RWPE1 (cell line): ENCODE results near the gene KCNQ1.

Experiments
- CTCF ChIA-PET: fragments of 350-600 bp; sonication (Branson Sonifier 250); formaldehyde crosslinking; extraction: SDS; loops from one replicate; lab custom pipeline; 2021; lab: Yijun Ruan, JAX
- POLR2A ChIA-PET: fragments of 400-600 bp; formaldehyde crosslinking; extraction: SDS; loops from one replicate; lab custom pipeline; 2020; ENCODE audit warnings: antibody characterized with exemption; ENCODE audit not compliant: low non-redundant PET; lab: Yijun Ruan, JAX
- DNase-seq: peaks from one replicate; pipeline ENCODE4 v3.0.0; 2012; ENCODE audit warnings: low spot score
- H3K27ac ChIP-seq: fragments of 450-650 bp; 2 replicates; pipeline ENCODE4 v1.5.1; 2017
- TF ChIP-seq, protein P1 (sequence below): fragments of 450-650 bp; conservative IDR thresholded peaks from 2 replicates; pipeline ENCODE4 v1.5.1; 2017; ENCODE audit warnings: low read depth, mild to moderate bottlenecking

The KCNQ1 gene

GRCh38 chr11:2675540-2675939 lies 230.7 kb downstream of the KCNQ1 start:
- ChIA-PET POLR2A (no interaction called here), CTCF (no interaction called here)
- TF ChIP-seq, protein P1, sequence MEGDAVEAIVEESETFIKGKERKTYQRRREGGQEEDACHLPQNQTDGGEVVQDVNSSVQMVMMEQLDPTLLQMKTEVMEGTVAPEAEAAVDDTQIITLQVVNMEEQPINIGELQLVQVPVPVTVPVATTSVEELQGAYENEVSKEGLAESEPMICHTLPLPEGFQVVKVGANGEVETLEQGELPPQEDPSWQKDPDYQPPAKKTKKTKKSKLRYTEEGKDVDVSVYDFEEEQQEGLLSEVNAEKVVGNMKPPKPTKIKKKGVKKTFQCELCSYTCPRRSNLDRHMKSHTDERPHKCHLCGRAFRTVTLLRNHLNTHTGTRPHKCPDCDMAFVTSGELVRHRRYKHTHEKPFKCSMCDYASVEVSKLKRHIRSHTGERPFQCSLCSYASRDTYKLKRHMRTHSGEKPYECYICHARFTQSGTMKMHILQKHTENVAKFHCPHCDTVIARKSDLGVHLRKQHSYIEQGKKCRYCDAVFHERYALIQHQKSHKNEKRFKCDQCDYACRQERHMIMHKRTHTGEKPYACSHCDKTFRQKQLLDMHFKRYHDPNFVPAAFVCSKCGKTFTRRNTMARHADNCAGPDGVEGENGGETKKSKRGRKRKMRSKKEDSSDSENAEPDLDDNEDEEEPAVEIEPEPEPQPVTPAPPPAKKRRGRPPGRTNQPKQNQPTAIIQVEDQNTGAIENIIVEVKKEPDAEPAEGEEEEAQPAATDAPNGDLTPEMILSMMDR, result no peak
- no peak overlapping the region for H3K27ac ChIP-seq
- no peak for DNase-seq

- no peak overlapping the region for H3K27ac ChIP-seq
- ChIA-PET POLR2A (no interaction called here), CTCF (no interaction called here)
- TF ChIP-seq, protein P1, result no peak
- DNase-seq, result no peak
These were observed 232.3 kb downstream of the KCNQ1 start for GRCh38 chr11:2677127-2677526.

- TF ChIP-seq, protein P1, result no peak
- H3K27ac ChIP-seq, result no peak overlapping the region
- ChIA-PET CTCF (interaction anchor here (0.6 kb wide), 1 partner anchor 27 kb away, joined by 3 read pairs; no protein-coding TSS in a partner anchor), POLR2A (no interaction called here)
- no peak for DNase-seq
These were observed 233.6 kb downstream of the KCNQ1 start for GRCh38 chr11:2678396-2678795.

DNA sequence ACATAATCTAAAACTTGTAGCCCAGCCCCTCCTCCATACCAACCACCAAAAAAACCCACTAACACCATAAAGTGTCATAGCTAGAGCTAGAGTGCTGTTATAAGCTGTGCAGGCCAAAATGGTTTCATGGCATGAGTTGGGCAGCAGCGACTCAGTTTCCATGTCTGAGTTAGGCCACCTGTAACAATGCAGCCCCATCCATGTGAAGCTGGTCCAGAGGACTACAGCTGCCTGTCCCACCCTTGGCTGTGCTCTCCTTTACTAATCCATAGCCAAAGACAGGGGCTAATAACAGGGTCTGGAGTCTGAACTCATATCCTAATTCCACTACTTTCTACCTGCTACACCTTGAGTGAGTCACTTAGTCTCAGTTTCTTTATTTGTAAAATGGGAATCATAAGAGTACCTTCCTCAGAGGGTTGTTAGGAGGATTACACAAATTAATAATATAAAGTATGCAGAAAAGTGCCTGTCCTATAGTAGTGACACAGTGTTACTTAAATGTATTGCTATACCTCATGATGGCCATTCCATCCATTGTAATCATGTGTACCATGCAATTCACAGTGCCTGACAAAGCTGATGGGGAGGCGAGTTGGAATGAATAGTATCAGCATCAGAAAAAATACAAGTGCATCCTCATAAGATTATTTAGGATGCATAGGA lies 234.3 kb downstream of the KCNQ1 start:
- CTCF ChIA-PET, result no interaction called here
- no peak for DNase-seq
- POLR2A ChIA-PET, result no interaction called here
- no peak overlapping the region for H3K27ac ChIP-seq
- TF ChIP-seq, protein P1, result no peak

DNA sequence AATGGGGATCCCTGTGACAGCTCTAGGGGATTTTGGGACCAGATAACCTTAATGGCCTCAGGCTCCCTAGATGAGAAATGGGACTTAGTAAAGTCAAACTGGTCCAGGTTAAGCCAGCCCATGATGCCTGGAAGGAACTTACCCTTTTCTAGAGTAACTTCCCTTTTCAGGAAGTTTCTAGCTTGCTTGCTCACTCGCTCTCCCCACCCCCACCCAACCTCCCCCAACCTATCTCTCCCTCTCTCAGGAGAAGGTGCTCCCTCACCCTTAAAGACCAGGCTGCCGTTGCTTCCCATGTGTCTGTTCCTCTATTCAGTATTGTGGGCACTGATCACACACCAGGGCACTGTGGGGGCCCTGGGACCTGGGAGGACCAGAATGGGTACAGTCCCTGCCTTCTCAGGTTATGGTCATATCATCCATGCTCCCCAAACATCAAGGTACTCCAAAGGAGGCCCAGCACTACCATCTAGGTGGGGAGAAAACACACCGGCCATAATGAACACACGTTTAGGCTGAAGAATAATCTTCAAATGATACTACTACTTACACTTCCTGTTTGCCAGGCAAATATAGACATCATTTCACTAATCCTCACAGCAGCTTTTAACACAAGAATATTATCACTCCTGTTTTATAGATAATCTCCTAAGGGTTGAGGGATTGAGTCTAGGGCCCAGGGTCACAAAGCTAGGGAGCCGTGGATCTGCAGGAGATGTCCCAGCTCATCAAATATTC lies 236.8 kb downstream of the KCNQ1 start:
- no peak for DNase-seq
- H3K27ac ChIP-seq, result no peak overlapping the region
- ChIA-PET POLR2A (no interaction called here), CTCF (interaction anchor here (0.9 kb wide), 1 partner anchor 13 kb away, joined by 6 read pairs; no protein-coding TSS in a partner anchor)
- TF ChIP-seq, protein P1, result no peak

DNA sequence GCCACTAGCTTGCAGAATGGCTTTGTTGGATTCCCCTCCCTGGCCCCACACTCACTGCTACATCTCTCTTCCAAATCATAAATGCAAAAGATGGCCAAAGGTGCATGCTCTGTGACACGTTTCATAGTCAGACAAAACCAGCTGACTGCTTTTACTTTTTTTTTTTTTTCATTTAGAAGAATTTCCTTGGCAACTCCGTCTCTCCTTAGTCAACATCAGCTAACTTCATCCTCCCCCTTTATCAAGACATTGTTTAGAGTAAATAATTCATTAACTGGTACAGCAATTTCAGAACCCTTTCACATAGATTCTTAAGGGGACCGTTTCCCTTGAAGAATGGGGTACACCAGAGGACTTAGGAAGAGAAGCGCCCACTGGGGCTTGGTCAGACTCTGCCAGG lies 239.0 kb downstream of the KCNQ1 start:
- TF ChIP-seq, protein P1, result no peak

More for the DNA sequence above, 239.0 kb downstream of the KCNQ1 start:
- ChIA-PET POLR2A (no interaction called here), CTCF (interaction anchor here (0.5 kb wide), 1 partner anchor 24 kb away, joined by 3 read pairs; no protein-coding TSS in a partner anchor)
- no peak for DNase-seq
- H3K27ac ChIP-seq, result no peak overlapping the region
